HG03064 (cell line): ENCODE results near the gene SLC2A13.

ENCODE experiments used
- ATAC-seq: cut with Tn5 transposase; IDR thresholded peaks from one replicate; pipeline ENCODE4 v1.9.1; 2021; ENCODE audit warnings: low read depth; ENCODE audit not compliant: unreplicated experiment

SLC2A13 gene

GRCh38 chr12:40002178-40003169, 103.4 kb downstream of the SLC2A13 start:
- ATAC-seq, result no peak

DNA sequence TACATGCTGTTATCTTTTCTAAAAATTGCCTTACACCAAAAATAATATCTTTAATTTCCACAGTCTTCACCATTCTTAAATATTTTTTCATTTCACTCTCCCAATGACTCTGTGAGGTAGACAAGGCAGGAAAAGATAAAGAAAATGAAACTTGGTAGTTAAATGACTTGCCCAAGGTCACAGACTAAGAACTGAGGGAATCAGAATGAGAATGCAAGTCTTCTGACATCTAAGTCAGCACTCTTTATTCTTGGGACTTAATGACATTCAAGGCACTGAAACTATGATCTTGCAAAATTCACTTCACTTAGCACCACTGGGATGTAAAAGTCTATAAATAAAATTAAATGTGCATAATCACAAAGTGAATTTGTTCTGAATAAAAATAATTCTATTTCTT, 104.5 kb downstream of the SLC2A13 start:
- ATAC-seq, result no peak

GRCh38 chr12:40000884-40001283, 105.0 kb downstream of the SLC2A13 start:
- no peak for ATAC-seq

- no peak for ATAC-seq
Measured at GRCh38 chr12:39993268-39993667, 112.6 kb downstream of the SLC2A13 start.

GRCh38 chr12:39990122-39991101, 115.5 kb downstream of the SLC2A13 start:
- peak; percentile 89 for ATAC-seq

- no peak for ATAC-seq
Measured at GRCh38 chr12:39989501-39989900, 116.4 kb downstream of the SLC2A13 start.

GRCh38 chr12:39988574-39988973, 117.3 kb downstream of the SLC2A13 start:
- no peak for ATAC-seq

GRCh38 chr12:39986674-39987073, 119.2 kb downstream of the SLC2A13 start:
- ATAC-seq, result no peak

- ATAC-seq, result no peak
Measured at GRCh38 chr12:39984670-39985069, 121.2 kb downstream of the SLC2A13 start.

GRCh38 chr12:39975374-39975918, 130.4 kb downstream of the SLC2A13 start:
- ATAC-seq, result no peak

GRCh38 chr12:39972119-39972518, 133.8 kb downstream of the SLC2A13 start:
- no peak for ATAC-seq

GRCh38 chr12:39971348-39971747, 134.5 kb downstream of the SLC2A13 start:
- no peak for ATAC-seq

DNA sequence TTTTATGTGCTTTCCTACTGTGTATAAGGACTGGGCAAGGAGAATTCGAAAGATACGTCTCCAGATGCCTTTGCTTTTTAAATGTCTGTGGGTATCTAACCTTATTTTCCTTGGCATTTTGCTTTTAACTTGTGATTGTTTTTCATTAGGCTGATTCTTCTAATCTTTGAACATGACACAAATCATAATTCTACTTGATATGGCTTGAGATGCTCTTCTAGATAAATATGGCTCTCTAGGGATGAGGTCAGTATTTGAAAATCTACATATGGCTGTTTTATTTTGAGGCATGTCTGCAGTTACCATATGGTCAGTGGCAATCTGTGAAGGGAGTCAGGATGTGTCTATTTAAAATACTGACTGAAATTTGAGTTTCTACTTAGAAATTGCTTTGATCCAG, 139.2 kb downstream of the SLC2A13 start:
- no peak for ATAC-seq

DNA sequence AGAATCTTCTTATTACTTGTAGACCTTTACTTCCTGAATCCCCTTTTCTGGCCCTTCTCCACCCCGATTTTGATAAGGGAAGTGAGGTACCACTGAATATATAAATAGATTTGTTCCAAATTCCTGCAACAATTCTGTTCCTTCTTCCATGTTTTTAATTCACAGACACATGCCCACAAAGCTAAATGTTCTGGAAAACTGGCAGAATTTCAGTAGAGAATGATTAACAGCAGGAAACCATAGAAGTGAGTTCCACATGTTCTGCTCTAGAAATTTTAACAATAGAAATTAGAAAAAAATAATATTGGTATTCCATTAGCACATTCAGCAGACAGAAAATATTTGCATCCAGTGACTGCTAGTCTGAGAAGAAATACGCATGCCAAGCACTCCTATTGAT, 139.6 kb downstream of the SLC2A13 start:
- ATAC-seq, result no peak

DNA sequence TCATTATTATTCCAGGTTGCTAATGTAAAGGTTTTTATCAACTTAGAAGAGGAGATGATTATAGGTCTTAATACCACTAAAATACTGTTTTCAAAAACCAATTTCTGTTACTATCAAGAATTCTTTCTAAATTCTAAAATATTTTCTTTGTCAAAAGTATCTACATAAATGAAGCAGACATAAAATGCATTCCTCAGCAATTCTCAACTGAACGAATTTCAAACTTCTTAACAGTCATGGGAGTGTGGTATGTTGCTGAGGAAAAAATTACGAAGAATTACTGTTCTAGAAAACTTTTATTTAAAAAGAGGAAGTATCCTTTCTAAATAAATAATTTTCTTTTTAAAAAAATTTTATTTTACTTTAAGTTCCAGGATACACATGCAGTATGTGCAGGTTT, 146.4 kb downstream of the SLC2A13 start:
- ATAC-seq, result no peak

DNA sequence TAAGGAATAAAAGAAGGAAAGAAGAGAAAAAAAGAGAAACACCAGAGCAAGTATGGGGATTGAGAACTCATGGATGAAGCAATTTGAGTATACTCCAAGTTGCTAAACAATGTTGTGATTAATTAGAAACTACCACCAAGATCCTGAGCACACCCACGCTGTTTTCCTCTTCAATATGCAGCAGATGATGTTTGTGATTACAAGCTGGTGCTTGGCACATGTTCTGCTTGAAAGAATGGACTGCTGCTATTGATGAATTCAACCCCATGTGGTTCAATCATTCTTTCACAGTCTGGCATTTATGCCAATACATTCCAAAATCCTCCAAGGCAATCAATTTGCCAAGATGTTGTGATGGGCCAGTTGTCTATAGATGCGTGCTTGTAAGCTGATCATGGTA, 146.8 kb downstream of the SLC2A13 start:
- ATAC-seq, result no peak

- ATAC-seq, result no peak
Measured at GRCh38 chr12:39958377-39958776, 147.5 kb downstream of the SLC2A13 start.

- no peak for ATAC-seq
Measured at GRCh38 chr12:39956725-39957124, 149.2 kb downstream of the SLC2A13 start.

DNA sequence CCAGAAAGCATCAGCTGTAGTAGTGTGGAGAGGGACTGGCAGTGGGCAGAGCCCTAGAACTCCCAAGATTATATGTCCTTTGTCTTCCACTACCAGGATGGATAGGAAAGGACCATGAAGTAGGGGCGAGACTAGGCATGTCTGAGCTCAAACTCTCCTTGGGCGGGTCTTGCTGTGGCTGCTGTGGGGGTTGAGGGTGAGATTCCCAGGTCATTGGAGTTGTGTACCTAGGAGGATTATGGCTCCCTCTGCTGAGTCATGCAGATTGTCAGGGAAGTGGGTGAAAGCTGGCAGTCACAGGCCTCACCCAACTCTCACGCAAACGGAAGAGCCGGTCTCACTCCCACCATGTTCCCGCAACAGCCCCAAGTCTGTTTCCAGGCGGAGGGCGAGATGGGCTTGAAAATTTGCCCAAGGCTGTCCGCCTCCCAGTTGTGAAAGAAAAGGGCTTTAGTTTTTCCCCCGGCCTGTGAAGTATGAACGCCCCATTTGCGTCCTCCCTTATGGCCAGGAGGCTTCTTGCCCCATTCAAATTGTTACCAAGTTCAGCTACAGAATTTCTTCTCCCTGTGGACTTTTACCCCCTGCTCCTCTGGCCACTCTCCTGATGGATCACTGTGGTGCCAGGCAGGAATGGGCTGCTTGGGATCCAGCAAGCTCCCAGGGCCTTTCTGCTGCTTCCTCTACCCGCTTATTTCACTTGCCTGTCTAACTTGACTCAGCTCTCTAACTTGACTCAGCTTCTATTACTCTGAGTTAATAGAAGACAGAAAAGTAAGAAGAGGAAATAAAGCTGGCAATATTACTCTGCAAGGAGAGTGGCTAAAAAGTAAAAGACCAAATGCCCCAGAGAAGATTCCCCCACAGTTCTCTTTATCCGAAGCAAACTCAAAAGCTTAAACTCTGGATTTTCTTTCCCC, 159.3 kb downstream of the SLC2A13 start:
- ATAC-seq, result no peak

GRCh38 chr12:39937119-39937518, 168.8 kb downstream of the SLC2A13 start:
- no peak for ATAC-seq
